GM23338 (cell line): ENCODE results near the gene DOK7. TPM values are rescaled to one million over a fixed set of nuclear protein-coding genes. Genes with fewer than 3 reads are reported as not detected.

Experiments
- ATAC-seq: fragments of 200-7000 bp; cut with Tn5 transposase; 3 replicates; pipeline ENCODE4 v1.9.1; 2020
- DNase-seq: peaks from one replicate; pipeline ENCODE4 v3.0.0-alpha.2; 2015; ENCODE audit warnings: low spot score
- H2AFZ ChIP-seq: fragments of 200-600 bp; sonication (generic); 2 replicates; pipeline ENCODE4 v1.8.0; 2016; ENCODE audit warnings: antibody characterized with exemption, mild to moderate bottlenecking, moderate library complexity
- H3F3A ChIP-seq: fragments of 200-600 bp; sonication (generic); replicated peaks from 2 replicates; pipeline ENCODE4 v1.8.0; 2017; ENCODE audit warnings: antibody characterized with exemption, mixed run types, low read depth
- H3K27ac ChIP-seq: fragments of 200-600 bp; sonication (generic); 2 replicates; pipeline ENCODE4 v1.6.1; 2016; ENCODE audit warnings: low read depth
- H3K27me3 ChIP-seq: fragments of 200-600 bp; sonication (generic); 2 replicates; pipeline ENCODE4 v1.8.0; 2016; ENCODE audit warnings: mild to moderate bottlenecking, mixed run types, moderate library complexity; ENCODE audit not compliant: insufficient read depth
- H3K36me3 ChIP-seq: fragments of 200-600 bp; sonication (generic); 2 replicates; pipeline ENCODE4 v1.8.0; 2016; ENCODE audit warnings: mild to moderate bottlenecking; ENCODE audit not compliant: insufficient read depth
- H3K4me1 ChIP-seq: fragments of 200-600 bp; sonication (generic); 2 replicates; pipeline ENCODE4 v1.8.0; 2016; ENCODE audit warnings: mild to moderate bottlenecking, moderate library complexity; ENCODE audit not compliant: insufficient read depth
- H3K4me2 ChIP-seq: fragments of 200-600 bp; sonication (generic); 2 replicates; pipeline ENCODE4 v1.7.1; 2017; ENCODE audit warnings: mixed run types
- H3K4me3 ChIP-seq: fragments of 200-600 bp; sonication (generic); 2 replicates; pipeline ENCODE4 v1.6.1; 2016; ENCODE audit warnings: mixed run types
- H3K79me2 ChIP-seq: fragments of 200-600 bp; sonication (generic); replicated peaks from 2 replicates; pipeline ENCODE4 v1.8.0; 2017; ENCODE audit warnings: mild to moderate bottlenecking; ENCODE audit not compliant: insufficient read depth
- H3K9me2 ChIP-seq: fragments of 200-600 bp; sonication (generic); 2 replicates; pipeline ENCODE4 v1.8.0; 2017; ENCODE audit not compliant: insufficient read depth
- H4K20me1 ChIP-seq: fragments of 200-600 bp; sonication (generic); replicated peaks from 2 replicates; pipeline ENCODE4 v1.8.0; 2017; ENCODE audit warnings: mild to moderate bottlenecking; ENCODE audit not compliant: insufficient read depth
- H3K27ac Mint-ChIP-seq: 2 replicates; pipeline ENCODE4 v1.8.0; 2020; ENCODE audit warnings: inconsistent platforms, mild to moderate bottlenecking, moderate library complexity, mixed read lengths
- H3K27me3 Mint-ChIP-seq: 3 replicates; pipeline ENCODE4 v1.8.0; 2022; ENCODE audit warnings: low read depth, mild to moderate bottlenecking, moderate library complexity, mixed read lengths, inconsistent platforms; ENCODE audit not compliant: insufficient read depth, poor library complexity
- H3K36me3 Mint-ChIP-seq: 3 replicates; pipeline ENCODE4 v1.8.0; 2021; ENCODE audit warnings: low read depth, mild to moderate bottlenecking, inconsistent platforms, moderate library complexity, mixed read lengths
- H3K4me1 Mint-ChIP-seq: 3 replicates; pipeline ENCODE4 v1.8.0; 2020; ENCODE audit warnings: mild to moderate bottlenecking, inconsistent platforms, mixed read lengths
- H3K4me3 Mint-ChIP-seq: 3 replicates; pipeline ENCODE4 v1.8.0; 2021; ENCODE audit warnings: moderate library complexity, mild to moderate bottlenecking, inconsistent platforms, mixed read lengths
- H3K9me3 Mint-ChIP-seq: 3 replicates; pipeline ENCODE4 v1.8.0; 2020; ENCODE audit warnings: moderate library complexity, mild to moderate bottlenecking, inconsistent platforms, mixed read lengths
- CREB1 ChIP-seq: fragments of 250-450 bp; sonication (Bioruptor Pico); IDR thresholded peaks from 2 replicates; pipeline ENCODE4 v1.5.0; 2020; ENCODE audit warnings: low read depth, mild to moderate bottlenecking, moderate library complexity
- CTCF ChIP-seq, 2 experiments: fragments of 200-600 bp in 1 of 2; sonication (generic) in 1 of 2; conservative IDR thresholded peaks; 2 replicates each; pipeline versions ENCODE4 v1.5.1 to v1.6.1; 2016 to 2017; ENCODE audit warnings: antibody characterized with exemption in 2 of 2, low read depth in 2 of 2, mild to moderate bottlenecking in 2 of 2, moderate library complexity in 1 of 2
- EZH2 ChIP-seq: fragments of 200-600 bp; sonication (generic); IDR thresholded peaks from one replicate; pipeline ENCODE4 v1.8.0; 2017; ENCODE audit warnings: antibody characterized with exemption, mild to moderate bottlenecking, low read depth; ENCODE audit not compliant: unreplicated experiment
- EZH2phosphoT487 ChIP-seq: fragments of 200-600 bp; sonication (generic); IDR thresholded peaks from one replicate; pipeline ENCODE4 v1.8.1; 2018; ENCODE audit warnings: antibody characterized with exemption; ENCODE audit not compliant: unreplicated experiment
- JUNB ChIP-seq: IDR thresholded peaks from one replicate; pipeline ENCODE4 v1.6.1; 2016; ENCODE audit warnings: antibody characterized with exemption; ENCODE audit not compliant: unreplicated experiment
- NANOG ChIP-seq: IDR thresholded peaks from 2 replicates; pipeline ENCODE4 v1.6.1; 2016; ENCODE audit warnings: antibody characterized with exemption, borderline replicate concordance
- POLR2AphosphoS5 ChIP-seq: IDR thresholded peaks from 2 replicates; pipeline ENCODE4 v1.6.1; 2016; ENCODE audit warnings: antibody characterized with exemption, low read depth
- STAT1 ChIP-seq: IDR thresholded peaks from one replicate; pipeline ENCODE4 v1.6.1; 2016; ENCODE audit warnings: antibody characterized with exemption; ENCODE audit not compliant: unreplicated experiment
- ZNF114 ChIP-seq: fragments of 250-450 bp; sonication (Bioruptor Pico); IDR thresholded peaks from 2 replicates; pipeline ENCODE4 v1.5.0; 2020; ENCODE audit warnings: mild to moderate bottlenecking, moderate library complexity
- ZNF331 ChIP-seq: fragments of 250-450 bp; sonication (Bioruptor Pico); IDR thresholded peaks from 2 replicates; pipeline ENCODE4 v1.5.0; 2020; ENCODE audit warnings: low read depth, mild to moderate bottlenecking, moderate library complexity
- polyA plus RNA-seq: library from polyadenylated mRNA; unstranded; fragments of >200 nt; fragmentation: Nextera tagmentation; extraction: Ambion mirVana; gene quantifications from 2 replicates; pipeline ENCODE4 v1.2.1, GENCODE V29; 2016
- total RNA-seq: library from RNA; depleted of rRNA; stranded (reverse); fragments of >200 nt; shearing (Covaris generic); gene quantifications from 2 replicates; pipeline ENCODE4 v1.2.3, GENCODE V29; 2014
- TF ChIP-seq, protein P1 (sequence below): fragments of 250-450 bp; sonication (Bioruptor Pico); IDR thresholded peaks from 2 replicates; pipeline ENCODE4 v1.5.0; 2020; ENCODE audit warnings: mild to moderate bottlenecking, moderate library complexity
- TF ChIP-seq, protein P2 (sequence below): IDR thresholded peaks from one replicate; pipeline ENCODE4 v1.6.1; 2018; ENCODE audit warnings: antibody characterized with exemption; ENCODE audit not compliant: unreplicated experiment
- TF ChIP-seq, protein P3 (sequence below): IDR thresholded peaks from 2 replicates; pipeline ENCODE4 v1.6.1; 2016; ENCODE audit warnings: antibody characterized with exemption

DOK7 gene
- total and polyA plus RNA-seq, 2 experiments from 2014 or later: 0.34 to 0.52 TPM

DNA sequence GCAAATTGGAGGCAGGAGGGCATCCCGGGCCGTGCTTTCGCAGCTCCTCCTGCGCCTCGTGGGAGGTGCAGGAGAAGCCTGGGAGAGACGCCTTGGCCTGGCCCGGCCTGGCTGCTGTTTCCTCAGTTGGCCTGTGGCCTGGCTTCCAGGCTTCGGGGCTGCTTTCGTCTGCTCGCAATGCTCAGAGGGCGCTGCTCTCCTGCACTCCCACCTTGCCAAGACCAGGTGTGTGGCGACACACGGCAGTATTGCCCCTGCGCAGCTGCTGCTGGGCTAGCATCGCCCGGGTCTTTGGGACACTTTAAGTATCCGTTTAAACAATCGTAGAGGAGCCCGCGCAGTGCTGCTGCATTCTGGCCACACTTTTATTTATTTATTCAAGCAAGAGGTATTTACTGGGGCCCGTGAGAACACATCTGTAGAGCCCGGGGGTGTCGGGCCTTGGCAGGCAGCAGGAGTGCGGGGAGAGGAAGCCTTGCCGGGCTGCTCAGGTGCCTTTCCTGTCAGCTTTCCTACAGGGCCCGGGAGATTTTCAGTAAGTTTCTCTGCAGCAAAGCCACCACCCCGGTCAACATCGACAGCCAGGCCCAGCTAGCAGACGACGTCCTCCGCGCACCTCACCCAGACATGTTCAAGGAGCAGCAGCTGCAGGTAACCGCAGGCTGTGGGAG, 47.5 kb upstream of the DOK7 start:
- H3K9me2 ChIP-seq: no peaks in the 10 kb centered on the region
- Mint-ChIP-seq H3K9me3 (no peaks in the 10 kb centered on the region), H3K27me3 (peaks cover 13% of the 10 kb centered on the region), H3K4me1 (no peaks in the 10 kb centered on the region; the same call in 1 of the 3 replicates), H3K36me3 (no peaks in the 10 kb centered on the region), H3K4me3 (no peak overlapping the region), H3K27ac (no peak overlapping the region; the same call in 1 of the 2 replicates)
- H3K4me3 ChIP-seq: no peak overlapping the region
- H3K27me3 ChIP-seq: no peaks in the 10 kb centered on the region
- no peaks in the 10 kb centered on the region for H4K20me1 ChIP-seq
- H3K4me1 ChIP-seq: no peaks in the 10 kb centered on the region
- no peaks in the 10 kb centered on the region for H3F3A ChIP-seq
- H3K36me3 ChIP-seq: no peaks in the 10 kb centered on the region
- no peaks in the 10 kb centered on the region for H3K79me2 ChIP-seq
- H2AFZ ChIP-seq: no peak overlapping the region
- TF ChIP-seq, protein P1, sequence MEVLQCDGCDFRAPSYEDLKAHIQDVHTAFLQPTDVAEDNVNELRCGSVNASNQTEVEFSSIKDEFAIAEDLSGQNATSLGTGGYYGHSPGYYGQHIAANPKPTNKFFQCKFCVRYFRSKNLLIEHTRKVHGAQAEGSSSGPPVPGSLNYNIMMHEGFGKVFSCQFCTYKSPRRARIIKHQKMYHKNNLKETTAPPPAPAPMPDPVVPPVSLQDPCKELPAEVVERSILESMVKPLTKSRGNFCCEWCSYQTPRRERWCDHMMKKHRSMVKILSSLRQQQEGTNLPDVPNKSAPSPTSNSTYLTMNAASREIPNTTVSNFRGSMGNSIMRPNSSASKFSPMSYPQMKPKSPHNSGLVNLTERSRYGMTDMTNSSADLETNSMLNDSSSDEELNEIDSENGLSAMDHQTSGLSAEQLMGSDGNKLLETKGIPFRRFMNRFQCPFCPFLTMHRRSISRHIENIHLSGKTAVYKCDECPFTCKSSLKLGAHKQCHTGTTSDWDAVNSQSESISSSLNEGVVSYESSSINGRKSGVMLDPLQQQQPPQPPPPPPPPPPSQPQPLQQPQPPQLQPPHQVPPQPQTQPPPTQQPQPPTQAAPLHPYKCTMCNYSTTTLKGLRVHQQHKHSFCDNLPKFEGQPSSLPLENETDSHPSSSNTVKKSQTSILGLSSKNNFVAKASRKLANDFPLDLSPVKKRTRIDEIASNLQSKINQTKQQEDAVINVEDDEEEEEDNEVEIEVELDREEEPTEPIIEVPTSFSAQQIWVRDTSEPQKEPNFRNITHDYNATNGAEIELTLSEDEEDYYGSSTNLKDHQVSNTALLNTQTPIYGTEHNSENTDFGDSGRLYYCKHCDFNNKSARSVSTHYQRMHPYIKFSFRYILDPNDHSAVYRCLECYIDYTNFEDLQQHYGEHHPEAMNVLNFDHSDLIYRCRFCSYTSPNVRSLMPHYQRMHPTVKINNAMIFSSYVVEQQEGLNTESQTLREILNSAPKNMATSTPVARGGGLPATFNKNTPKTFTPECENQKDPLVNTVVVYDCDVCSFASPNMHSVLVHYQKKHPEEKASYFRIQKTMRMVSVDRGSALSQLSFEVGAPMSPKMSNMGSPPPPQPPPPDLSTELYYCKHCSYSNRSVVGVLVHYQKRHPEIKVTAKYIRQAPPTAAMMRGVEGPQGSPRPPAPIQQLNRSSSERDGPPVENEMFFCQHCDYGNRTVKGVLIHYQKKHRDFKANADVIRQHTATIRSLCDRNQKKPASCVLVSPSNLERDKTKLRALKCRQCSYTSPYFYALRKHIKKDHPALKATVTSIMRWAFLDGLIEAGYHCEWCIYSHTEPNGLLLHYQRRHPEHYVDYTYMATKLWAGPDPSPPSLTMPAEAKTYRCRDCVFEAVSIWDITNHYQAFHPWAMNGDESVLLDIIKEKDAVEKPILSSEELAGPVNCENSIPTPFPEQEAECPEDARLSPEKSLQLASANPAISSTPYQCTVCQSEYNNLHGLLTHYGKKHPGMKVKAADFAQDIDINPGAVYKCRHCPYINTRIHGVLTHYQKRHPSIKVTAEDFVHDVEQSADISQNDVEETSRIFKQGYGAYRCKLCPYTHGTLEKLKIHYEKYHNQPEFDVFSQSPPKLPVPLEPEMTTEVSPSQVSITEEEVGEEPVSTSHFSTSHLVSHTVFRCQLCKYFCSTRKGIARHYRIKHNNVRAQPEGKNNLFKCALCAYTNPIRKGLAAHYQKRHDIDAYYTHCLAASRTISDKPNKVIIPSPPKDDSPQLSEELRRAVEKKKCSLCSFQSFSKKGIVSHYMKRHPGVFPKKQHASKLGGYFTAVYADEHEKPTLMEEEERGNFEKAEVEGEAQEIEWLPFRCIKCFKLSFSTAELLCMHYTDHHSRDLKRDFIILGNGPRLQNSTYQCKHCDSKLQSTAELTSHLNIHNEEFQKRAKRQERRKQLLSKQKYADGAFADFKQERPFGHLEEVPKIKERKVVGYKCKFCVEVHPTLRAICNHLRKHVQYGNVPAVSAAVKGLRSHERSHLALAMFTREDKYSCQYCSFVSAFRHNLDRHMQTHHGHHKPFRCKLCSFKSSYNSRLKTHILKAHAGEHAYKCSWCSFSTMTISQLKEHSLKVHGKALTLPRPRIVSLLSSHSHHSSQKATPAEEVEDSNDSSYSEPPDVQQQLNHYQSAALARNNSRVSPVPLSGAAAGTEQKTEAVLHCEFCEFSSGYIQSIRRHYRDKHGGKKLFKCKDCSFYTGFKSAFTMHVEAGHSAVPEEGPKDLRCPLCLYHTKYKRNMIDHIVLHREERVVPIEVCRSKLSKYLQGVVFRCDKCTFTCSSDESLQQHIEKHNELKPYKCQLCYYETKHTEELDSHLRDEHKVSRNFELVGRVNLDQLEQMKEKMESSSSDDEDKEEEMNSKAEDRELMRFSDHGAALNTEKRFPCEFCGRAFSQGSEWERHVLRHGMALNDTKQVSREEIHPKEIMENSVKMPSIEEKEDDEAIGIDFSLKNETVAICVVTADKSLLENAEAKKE (CRISPR knock-in tag): no peak
- TF ChIP-seq EZH2phosphoT487 (no peak), ZNF331 (no peak), CTCF (conservative IDR thresholded peaks at IDR 0.05; ENCODE audit: low read depth in 2 of 2) (no peak), CREB1 (CRISPR knock-in tag) (no peak), POLR2AphosphoS5 (no peak), ZNF114 (CRISPR knock-in tag) (no peak), JUNB (no peak), EZH2 (no peak), STAT1 (no peak), NANOG (no peak)
- TF ChIP-seq, protein P2, sequence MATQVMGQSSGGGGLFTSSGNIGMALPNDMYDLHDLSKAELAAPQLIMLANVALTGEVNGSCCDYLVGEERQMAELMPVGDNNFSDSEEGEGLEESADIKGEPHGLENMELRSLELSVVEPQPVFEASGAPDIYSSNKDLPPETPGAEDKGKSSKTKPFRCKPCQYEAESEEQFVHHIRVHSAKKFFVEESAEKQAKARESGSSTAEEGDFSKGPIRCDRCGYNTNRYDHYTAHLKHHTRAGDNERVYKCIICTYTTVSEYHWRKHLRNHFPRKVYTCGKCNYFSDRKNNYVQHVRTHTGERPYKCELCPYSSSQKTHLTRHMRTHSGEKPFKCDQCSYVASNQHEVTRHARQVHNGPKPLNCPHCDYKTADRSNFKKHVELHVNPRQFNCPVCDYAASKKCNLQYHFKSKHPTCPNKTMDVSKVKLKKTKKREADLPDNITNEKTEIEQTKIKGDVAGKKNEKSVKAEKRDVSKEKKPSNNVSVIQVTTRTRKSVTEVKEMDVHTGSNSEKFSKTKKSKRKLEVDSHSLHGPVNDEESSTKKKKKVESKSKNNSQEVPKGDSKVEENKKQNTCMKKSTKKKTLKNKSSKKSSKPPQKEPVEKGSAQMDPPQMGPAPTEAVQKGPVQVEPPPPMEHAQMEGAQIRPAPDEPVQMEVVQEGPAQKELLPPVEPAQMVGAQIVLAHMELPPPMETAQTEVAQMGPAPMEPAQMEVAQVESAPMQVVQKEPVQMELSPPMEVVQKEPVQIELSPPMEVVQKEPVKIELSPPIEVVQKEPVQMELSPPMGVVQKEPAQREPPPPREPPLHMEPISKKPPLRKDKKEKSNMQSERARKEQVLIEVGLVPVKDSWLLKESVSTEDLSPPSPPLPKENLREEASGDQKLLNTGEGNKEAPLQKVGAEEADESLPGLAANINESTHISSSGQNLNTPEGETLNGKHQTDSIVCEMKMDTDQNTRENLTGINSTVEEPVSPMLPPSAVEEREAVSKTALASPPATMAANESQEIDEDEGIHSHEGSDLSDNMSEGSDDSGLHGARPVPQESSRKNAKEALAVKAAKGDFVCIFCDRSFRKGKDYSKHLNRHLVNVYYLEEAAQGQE: no peak
- TF ChIP-seq, protein P3, sequence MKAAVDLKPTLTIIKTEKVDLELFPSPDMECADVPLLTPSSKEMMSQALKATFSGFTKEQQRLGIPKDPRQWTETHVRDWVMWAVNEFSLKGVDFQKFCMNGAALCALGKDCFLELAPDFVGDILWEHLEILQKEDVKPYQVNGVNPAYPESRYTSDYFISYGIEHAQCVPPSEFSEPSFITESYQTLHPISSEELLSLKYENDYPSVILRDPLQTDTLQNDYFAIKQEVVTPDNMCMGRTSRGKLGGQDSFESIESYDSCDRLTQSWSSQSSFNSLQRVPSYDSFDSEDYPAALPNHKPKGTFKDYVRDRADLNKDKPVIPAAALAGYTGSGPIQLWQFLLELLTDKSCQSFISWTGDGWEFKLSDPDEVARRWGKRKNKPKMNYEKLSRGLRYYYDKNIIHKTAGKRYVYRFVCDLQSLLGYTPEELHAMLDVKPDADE: no peak
- DNase-seq (no peak), ATAC-seq (no peak)
- no peak overlapping the region for H3K27ac ChIP-seq
- no peak overlapping the region for H3K4me2 ChIP-seq
